Effector memory CD4-positive, alpha-beta T cell (primary cell): ENCODE results near the gene SLC9B2.
"Not testable (repeated sequence)": the region's sequence is repeated elsewhere in the genome, so short reads cannot be mapped to it uniquely, and the experiment has no call there.

Source experiments
- DNase-seq, 3 donors: peaks; one replicate each; pipeline ENCODE4 v3.0.0-alpha.2; 2020
- H3K27ac ChIP-seq: 2 replicates; pipeline ENCODE4 v1.7.0; 2013; ENCODE audit warnings: mild to moderate bottlenecking, low read length, moderate library complexity; ENCODE audit not compliant: insufficient read depth, poor library complexity, severe bottlenecking
- H3K27me3 ChIP-seq: replicated peaks from 2 replicates; pipeline ENCODE4 v1.7.0; 2013; ENCODE audit warnings: mild to moderate bottlenecking, low read length; ENCODE audit not compliant: insufficient read depth, control insufficient read depth, poor library complexity, severe bottlenecking
- H3K36me3 ChIP-seq: 2 replicates; pipeline ENCODE4 v1.7.0; 2013; ENCODE audit warnings: mild to moderate bottlenecking, low read length, moderate library complexity; ENCODE audit not compliant: control insufficient read depth, insufficient read depth
- H3K4me1 ChIP-seq: 2 replicates; pipeline ENCODE4 v1.7.0; 2013; ENCODE audit warnings: low read length, mild to moderate bottlenecking; ENCODE audit not compliant: control insufficient read depth, insufficient read depth, poor library complexity, severe bottlenecking
- H3K4me3 ChIP-seq: 2 replicates; pipeline ENCODE4 v1.7.0; 2013; ENCODE audit warnings: low read length, low read depth, mild to moderate bottlenecking; ENCODE audit not compliant: insufficient read depth, poor library complexity, severe bottlenecking
- H3K9me3 ChIP-seq: 2 replicates; pipeline ENCODE4 v1.7.0; 2013; ENCODE audit warnings: mild to moderate bottlenecking, low read length, moderate library complexity; ENCODE audit not compliant: control insufficient read depth

SLC9B2 gene

GRCh38 chr4:103002551-103002950 lies 74.0 kb downstream of the SLC9B2 start:
- no peaks in the 10 kb centered on the region for H3K36me3 ChIP-seq
- no peaks in the 10 kb centered on the region for H3K4me1 ChIP-seq
- H3K9me3 ChIP-seq: no peaks in the 10 kb centered on the region
- DNase-seq: no peak
- no peaks in the 10 kb centered on the region for H3K27me3 ChIP-seq
- no peak overlapping the region for H3K4me3 ChIP-seq
- no peak overlapping the region for H3K27ac ChIP-seq

DNA sequence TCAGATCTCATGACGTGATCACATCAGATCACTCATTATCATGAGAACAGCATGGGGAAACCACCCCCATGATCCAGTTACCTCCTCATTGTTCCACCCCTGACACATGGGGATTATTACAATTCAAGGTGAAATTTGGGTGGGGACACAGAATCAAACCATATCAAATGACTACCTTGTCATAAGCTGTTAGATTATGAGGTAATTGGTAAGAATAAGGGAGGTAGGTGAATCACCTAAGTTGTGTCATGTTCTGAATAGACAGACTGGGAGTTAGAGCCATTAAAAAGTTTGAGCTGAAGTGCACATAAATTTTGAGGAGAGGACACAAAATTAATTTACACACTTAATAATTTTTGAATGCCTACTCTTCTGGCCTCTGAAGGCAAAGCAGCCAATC lies 81.8 kb downstream of the SLC9B2 start:
- DNase-seq: no peak
- no peaks in the 10 kb centered on the region for H3K36me3 ChIP-seq
- no peak overlapping the region for H3K4me3 ChIP-seq

DNA sequence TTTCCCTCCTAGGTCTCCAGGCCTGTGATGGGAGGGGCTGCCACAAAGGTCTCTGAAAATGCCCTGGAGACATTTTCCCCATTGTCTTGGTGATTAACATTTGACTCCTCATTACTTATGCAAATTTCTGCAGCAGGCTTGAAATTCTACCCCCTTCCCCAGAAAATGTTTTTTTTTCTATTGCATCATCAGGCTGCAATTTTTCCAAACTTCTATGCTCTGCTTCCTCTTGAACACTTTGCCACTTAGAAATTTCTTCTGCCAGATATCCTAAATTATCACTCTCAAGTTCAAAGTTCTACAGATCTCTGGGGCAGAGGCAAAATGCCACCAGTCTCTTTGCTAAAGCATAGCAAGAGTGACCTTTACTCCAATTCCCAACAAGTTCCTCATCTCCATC lies 82.6 kb downstream of the SLC9B2 start:
- H3K4me3 ChIP-seq, H3K4me1 ChIP-seq, H3K27ac ChIP-seq, H3K27me3 ChIP-seq, H3K36me3 ChIP-seq, DNase-seq, H3K9me3 ChIP-seq: not testable (repeated sequence)

More for the DNA sequence above, 81.8 kb downstream of the SLC9B2 start:
- no peaks in the 10 kb centered on the region for H3K9me3 ChIP-seq
- no peaks in the 10 kb centered on the region for H3K4me1 ChIP-seq
- H3K27me3 ChIP-seq: no peaks in the 10 kb centered on the region
- H3K27ac ChIP-seq: no peak overlapping the region

GRCh38 chr4:102988429-102989020 lies 88.0 kb downstream of the SLC9B2 start:
- Histone ChIP-seq H3K36me3 (no peaks in the 10 kb centered on the region), H3K4me1 (no peaks in the 10 kb centered on the region), H3K27ac (no peak overlapping the region), H3K9me3 (no peaks in the 10 kb centered on the region), H3K4me3 (no peak overlapping the region), H3K27me3 (no peaks in the 10 kb centered on the region)
- DNase-seq: no peak

DNA sequence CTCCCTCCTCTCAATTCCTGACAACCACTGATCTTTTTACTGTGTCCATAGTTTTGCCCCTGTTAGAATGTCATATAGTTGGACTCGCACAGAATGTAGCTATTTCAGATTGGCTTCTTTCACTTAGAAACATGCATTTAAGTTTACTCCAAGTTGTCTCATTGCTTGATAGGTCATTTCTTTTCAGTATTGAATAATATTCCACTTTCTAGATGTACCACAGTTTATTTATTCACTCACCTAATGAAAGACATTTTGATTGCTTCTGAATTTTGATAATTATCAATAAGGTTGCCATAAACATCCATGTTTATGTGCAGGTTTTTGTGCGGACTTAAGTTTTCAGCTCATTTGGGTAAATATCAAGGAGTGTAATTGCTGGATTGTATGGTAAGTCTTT lies 95.6 kb downstream of the SLC9B2 start:
- Histone ChIP-seq H3K9me3 (no peaks in the 10 kb centered on the region), H3K4me3 (no peak overlapping the region), H3K4me1 (no peaks in the 10 kb centered on the region), H3K36me3 (no peaks in the 10 kb centered on the region), H3K27ac (no peak overlapping the region), H3K27me3 (no peaks in the 10 kb centered on the region)
- DNase-seq: no peak
